Effector memory CD8-positive, alpha-beta T cell (primary cell): ENCODE measurements around the gene ZNF579.

Source experiments
- ATAC-seq: fragments of 150-1000 bp; cut with Tn5 transposase; replicated peaks from 2 replicates; pipeline ENCODE4 v1.10.0; 2021; ENCODE audit warnings: mild to moderate bottlenecking, moderate library complexity
- DNase-seq, 3 experiments: peaks; one replicate each; pipeline ENCODE4 v3.0.0; 2021
- H3K27ac Mint-ChIP-seq, 2 donors: one replicate each; pipeline ENCODE4 v1.8.0; 2022; ENCODE audit warnings: mild to moderate bottlenecking in 2 of 2, mixed read lengths in 2 of 2, moderate library complexity in 2 of 2
- H3K27me3 Mint-ChIP-seq, 2 donors: one replicate each; pipeline ENCODE4 v1.8.0; 2022; ENCODE audit warnings: mixed read lengths in 2 of 2
- H3K36me3 Mint-ChIP-seq: one replicate; pipeline ENCODE4 v1.8.0; 2022; ENCODE audit warnings: mild to moderate bottlenecking, moderate library complexity, mixed read lengths; ENCODE audit not compliant: insufficient read depth
- H3K4me1 Mint-ChIP-seq, 2 donors: one replicate each; pipeline ENCODE4 v1.8.0; 2022; ENCODE audit warnings: low read depth in 2 of 2, mixed read lengths in 2 of 2
- H3K4me3 Mint-ChIP-seq, 2 donors: one replicate each; pipeline ENCODE4 v1.8.0; 2022; ENCODE audit warnings: mild to moderate bottlenecking in 2 of 2, mixed read lengths in 2 of 2, moderate library complexity in 2 of 2
- H3K9me3 Mint-ChIP-seq, 2 donors: one replicate each; pipeline ENCODE4 v1.8.0; 2022; ENCODE audit warnings: mixed read lengths in 2 of 2
- total RNA-seq, 9 experiments: gene quantifications; one replicate each; lab custom pipeline; 2026; lab: John Stamatoyannopoulos, UW

The ZNF579 gene, protein sequence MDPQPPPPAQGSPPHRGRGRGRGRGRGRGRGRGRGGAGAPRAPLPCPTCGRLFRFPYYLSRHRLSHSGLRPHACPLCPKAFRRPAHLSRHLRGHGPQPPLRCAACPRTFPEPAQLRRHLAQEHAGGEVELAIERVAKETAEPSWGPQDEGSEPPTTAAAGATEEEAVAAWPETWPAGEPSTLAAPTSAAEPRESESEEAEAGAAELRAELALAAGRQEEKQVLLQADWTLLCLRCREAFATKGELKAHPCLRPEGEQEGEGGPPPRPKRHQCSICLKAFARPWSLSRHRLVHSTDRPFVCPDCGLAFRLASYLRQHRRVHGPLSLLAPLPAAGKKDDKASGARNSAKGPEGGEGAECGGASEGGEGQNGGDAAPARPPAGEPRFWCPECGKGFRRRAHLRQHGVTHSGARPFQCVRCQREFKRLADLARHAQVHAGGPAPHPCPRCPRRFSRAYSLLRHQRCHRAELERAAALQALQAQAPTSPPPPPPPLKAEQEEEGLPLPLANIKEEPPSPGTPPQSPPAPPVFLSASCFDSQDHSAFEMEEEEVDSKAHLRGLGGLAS
- total RNA-seq, result 2.0 to 8.2 (median 7.3) reads per million in 9 experiments

- Mint-ChIP-seq H3K4me3 (peak within 1 kb of the TSS; percentile 72 to 91), H3K36me3 (peaks cover 4% of the 10 kb centered on the region), H3K4me1 (peaks cover 20 to 21% of the 10 kb centered on the region in 2 donors), H3K27me3 (no peaks in the 10 kb centered on the region), H3K9me3 (peaks cover 0 to 3% of the 10 kb centered on the region in 2 donors), H3K27ac (peak within 1 kb of the TSS; percentile 81 to 98)
- DNase-seq (peak; percentile 57 to 64 (median 59)), ATAC-seq (peak; percentile 77)
These were observed at the start of gene ZNF579 for GRCh38 chr19:55580628-55581144. Gene ZNF579 (minus strand): TSS chr19:55580848. CDS start chr19:55579639, 1,209 bp downstream.

GRCh38 chr19:55626350-55626749 is 45.7 kb upstream of the ZNF579 start:
- H3K27ac Mint-ChIP-seq, result peak overlapping the region; percentile 58 to 85
- no peaks in the 10 kb centered on the region for H3K9me3 Mint-ChIP-seq
- H3K4me3 Mint-ChIP-seq, result peak overlapping the region; percentile 69 to 73
- peaks cover 18 to 33% of the 10 kb centered on the region in 2 donors for H3K4me1 Mint-ChIP-seq
- no peaks in the 10 kb centered on the region for H3K27me3 Mint-ChIP-seq
- H3K36me3 Mint-ChIP-seq, result peaks cover 22% of the 10 kb centered on the region
- ATAC-seq (peak; percentile 74), DNase-seq (peak; percentile 47 to 53 (median 53))

- Mint-ChIP-seq H3K9me3 (no peaks in the 10 kb centered on the region), H3K4me3 (peak overlapping the region; percentile 85), H3K27me3 (no peaks in the 10 kb centered on the region), H3K36me3 (peaks cover 21% of the 10 kb centered on the region), H3K4me1 (peaks cover 22 to 35% of the 10 kb centered on the region in 2 donors), H3K27ac (peak overlapping the region; percentile 94 to 96)
- ATAC-seq, result no peak
- DNase-seq, result no peak
These were observed 44.3 kb upstream of the ZNF579 start for GRCh38 chr19:55625004-55625326.

- H3K27me3 Mint-ChIP-seq, result no peaks in the 10 kb centered on the region
- peak within 1 kb of the TSS; percentile 94 to 96 for H3K27ac Mint-ChIP-seq
- peak; percentile 92 to 94 (median 93) for DNase-seq
- peak; percentile 65 for ATAC-seq
- H3K4me1 Mint-ChIP-seq, result peaks cover 22 to 35% of the 10 kb centered on the region in 2 donors
- H3K36me3 Mint-ChIP-seq, result peaks cover 21% of the 10 kb centered on the region
- H3K4me3 Mint-ChIP-seq, result peak within 1 kb of the TSS; percentile 85
- H3K9me3 Mint-ChIP-seq, result no peaks in the 10 kb centered on the region
These were observed 43.7 kb upstream of the ZNF579 start, which contains the start of gene ZNF784 for GRCh38 chr19:55624109-55625003. Gene ZNF784 (minus strand): TSS chr19:55624566. CDS start chr19:55624561, 5 bp downstream.

DNA sequence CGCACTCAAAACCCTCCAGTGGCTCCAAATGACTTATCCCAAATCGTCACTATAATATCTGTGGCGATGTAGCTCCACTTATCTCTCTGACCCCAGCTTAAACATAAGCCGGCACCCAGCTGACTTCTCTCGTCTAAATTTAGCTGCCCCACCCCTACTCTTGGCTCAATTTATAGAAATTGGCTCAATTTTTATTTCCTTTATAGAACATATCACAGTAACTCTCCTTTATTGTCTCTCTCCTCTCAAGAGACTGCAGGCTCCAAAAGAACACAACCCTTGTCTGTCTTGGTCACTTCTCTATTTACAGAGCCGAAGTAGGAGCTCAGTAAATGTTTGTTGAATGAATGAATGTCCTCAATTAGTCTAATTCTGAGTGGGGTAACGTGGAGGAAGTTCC is 42.9 kb upstream of the ZNF579 start:
- H3K9me3 Mint-ChIP-seq, result no peaks in the 10 kb centered on the region
- H3K4me1 Mint-ChIP-seq, result peaks cover 23 to 35% of the 10 kb centered on the region in 2 donors
- H3K4me3 Mint-ChIP-seq, result peak overlapping the region; percentile 85

DNA sequence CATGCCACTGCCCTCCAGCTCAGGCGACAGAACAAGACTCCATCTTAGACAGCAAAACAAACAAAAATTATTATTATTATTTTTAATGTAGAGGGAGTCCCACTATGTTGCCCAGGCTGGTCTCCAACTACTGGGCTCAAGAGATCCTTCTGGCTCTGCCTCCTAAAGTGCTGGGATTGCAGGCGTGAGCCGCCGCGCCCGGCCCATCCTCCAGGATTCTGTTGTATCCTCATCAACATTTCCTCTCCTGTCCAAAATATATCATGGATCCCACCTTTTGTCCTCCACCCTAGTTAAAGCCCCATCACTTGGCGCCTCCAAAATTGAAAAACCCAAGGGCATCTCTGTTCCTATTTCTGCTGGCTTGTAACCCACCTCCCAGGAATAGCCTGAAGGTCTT is 42.5 kb upstream of the ZNF579 start:
- no peaks in the 10 kb centered on the region for H3K9me3 Mint-ChIP-seq
- H3K36me3 Mint-ChIP-seq, result peaks cover 26% of the 10 kb centered on the region
- no peaks in the 10 kb centered on the region for H3K27me3 Mint-ChIP-seq
- H3K4me3 Mint-ChIP-seq, result no peak overlapping the region
- ATAC-seq (no peak), DNase-seq (no peak)
- H3K27ac Mint-ChIP-seq, result no peak overlapping the region
- H3K4me1 Mint-ChIP-seq, result peaks cover 25 to 35% of the 10 kb centered on the region in 2 donors

More for the DNA sequence above, 42.9 kb upstream of the ZNF579 start:
- peaks cover 24% of the 10 kb centered on the region for H3K36me3 Mint-ChIP-seq
- H3K27me3 Mint-ChIP-seq, result no peaks in the 10 kb centered on the region
- DNase-seq (no peak), ATAC-seq (no peak)
- peak overlapping the region; percentile 94 to 96 for H3K27ac Mint-ChIP-seq

DNA sequence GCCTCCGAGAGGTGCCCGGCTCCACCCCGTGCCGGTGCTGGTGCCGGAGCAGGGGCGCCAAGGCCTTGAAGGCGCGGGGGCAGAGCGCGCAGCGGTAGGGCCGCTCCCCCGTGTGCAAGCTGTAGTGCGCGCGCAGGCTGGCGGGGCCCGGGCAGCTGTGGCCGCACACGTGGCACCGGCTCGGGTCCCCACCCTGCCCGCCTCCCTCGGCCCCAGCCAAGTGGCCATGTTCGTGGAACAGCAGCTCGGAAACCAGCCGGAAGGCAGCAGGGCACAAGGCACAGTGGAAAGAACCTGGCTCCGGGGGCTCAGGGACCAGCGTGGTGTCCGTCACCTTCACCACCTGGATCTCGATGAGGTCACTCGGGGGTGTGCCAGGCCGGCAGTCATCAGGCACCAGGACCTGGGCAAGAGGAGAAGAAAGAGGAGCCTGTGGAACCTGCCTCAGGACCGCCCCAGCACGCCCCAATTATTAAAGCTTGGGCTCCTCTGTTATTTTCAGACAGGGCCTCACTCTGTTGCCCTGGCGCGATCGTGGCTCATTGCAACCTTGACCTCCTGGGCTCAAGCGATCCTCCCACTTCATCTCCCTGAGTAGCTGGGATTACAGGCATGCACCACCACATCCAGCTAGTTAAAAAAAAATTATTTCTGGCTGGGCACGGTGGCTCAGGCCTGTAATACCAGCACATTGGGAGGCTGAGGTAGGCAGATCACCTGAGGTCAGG is 41.8 kb upstream of the ZNF579 start:
- Mint-ChIP-seq H3K27ac (no peak overlapping the region), H3K4me3 (no peak overlapping the region), H3K4me1 (peaks cover 25 to 35% of the 10 kb centered on the region in 2 donors), H3K36me3 (peaks cover 30% of the 10 kb centered on the region), H3K27me3 (no peaks in the 10 kb centered on the region), H3K9me3 (no peaks in the 10 kb centered on the region)
- no peak for DNase-seq
- ATAC-seq, result no peak

GRCh38 chr19:55621673-55622231 is 41.1 kb upstream of the ZNF579 start:
- Mint-ChIP-seq H3K27ac (no peak overlapping the region), H3K4me1 (peaks cover 20 to 32% of the 10 kb centered on the region in 2 donors), H3K4me3 (no peak overlapping the region), H3K27me3 (no peaks in the 10 kb centered on the region), H3K9me3 (no peaks in the 10 kb centered on the region), H3K36me3 (peaks cover 34% of the 10 kb centered on the region)
- ATAC-seq, result no peak
- no peak for DNase-seq

- DNase-seq, result no peak
- no peaks in the 10 kb centered on the region for H3K27me3 Mint-ChIP-seq
- no peaks in the 10 kb centered on the region for H3K9me3 Mint-ChIP-seq
- H3K27ac Mint-ChIP-seq, result no peak overlapping the region
- H3K36me3 Mint-ChIP-seq, result peaks cover 36% of the 10 kb centered on the region
- peaks cover 15 to 26% of the 10 kb centered on the region in 2 donors for H3K4me1 Mint-ChIP-seq
- no peak for ATAC-seq
- H3K4me3 Mint-ChIP-seq, result no peak overlapping the region
These were observed 40.6 kb upstream of the ZNF579 start for GRCh38 chr19:55621205-55621672.

GRCh38 chr19:55620410-55621204 is 40.0 kb upstream of the ZNF579 start:
- peaks cover 32% of the 10 kb centered on the region for H3K36me3 Mint-ChIP-seq
- H3K27ac Mint-ChIP-seq, result peak overlapping the region in 1 of 2 donors; percentile 44
- ATAC-seq, result no peak
- H3K4me3 Mint-ChIP-seq, result no peak overlapping the region
- H3K27me3 Mint-ChIP-seq, result no peaks in the 10 kb centered on the region
- no peak for DNase-seq
- H3K4me1 Mint-ChIP-seq, result peaks cover 14 to 21% of the 10 kb centered on the region in 2 donors
- H3K9me3 Mint-ChIP-seq, result no peaks in the 10 kb centered on the region

DNA sequence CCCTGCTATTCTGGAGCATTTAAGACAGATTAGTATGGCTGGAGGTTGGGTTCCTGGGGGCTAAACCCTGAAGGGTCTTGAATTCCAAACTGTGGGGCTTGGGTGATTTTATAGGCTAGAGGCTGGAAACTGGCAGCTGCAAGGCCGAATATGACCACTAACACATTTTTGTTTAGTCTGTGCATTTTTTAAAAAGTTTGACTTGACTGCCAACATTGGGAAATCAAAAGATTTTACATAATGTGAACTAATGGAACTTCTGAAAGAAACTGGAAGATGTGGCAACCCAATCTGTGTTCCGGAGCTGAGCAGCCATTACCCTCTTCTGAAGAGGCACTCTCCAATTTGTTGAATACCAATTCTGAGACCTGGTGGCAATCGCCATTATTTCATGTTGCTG is 38.6 kb upstream of the ZNF579 start:
- Mint-ChIP-seq H3K27ac (no peak overlapping the region), H3K4me3 (no peak overlapping the region), H3K27me3 (no peaks in the 10 kb centered on the region), H3K36me3 (peaks cover 23% of the 10 kb centered on the region), H3K4me1 (peaks cover 11 to 13% of the 10 kb centered on the region in 2 donors), H3K9me3 (no peaks in the 10 kb centered on the region)
- no peak for DNase-seq
- no peak for ATAC-seq
